Mesodermal cell (in vitro differentiated cells): ENCODE data around the gene RAD50.

ENCODE experiments used
- H3K27ac ChIP-seq: 2 replicates; pipeline ENCODE4 v1.7.0; 2013; ENCODE audit warnings: mild to moderate bottlenecking, low read depth, low read length, moderate library complexity; ENCODE audit not compliant: severe bottlenecking
- H3K36me3 ChIP-seq: 2 replicates; pipeline ENCODE4 v1.7.1; 2013; ENCODE audit warnings: mild to moderate bottlenecking, low read length, moderate library complexity; ENCODE audit not compliant: control insufficient read depth, insufficient read depth
- H3K4me1 ChIP-seq: one replicate; pipeline ENCODE4 v1.7.1; 2013; ENCODE audit warnings: mild to moderate bottlenecking, low read length; ENCODE audit not compliant: insufficient read depth, control insufficient read depth, poor library complexity, severe bottlenecking
- H3K4me3 ChIP-seq: 2 replicates; pipeline ENCODE4 v1.7.0; 2013; ENCODE audit warnings: low read length, control low read depth, mild to moderate bottlenecking; ENCODE audit not compliant: insufficient read depth, poor library complexity, severe bottlenecking; ENCODE audit errors: extremely low read depth
- H3K9me3 ChIP-seq: 2 replicates; pipeline ENCODE4 v1.7.1; 2013; ENCODE audit warnings: mild to moderate bottlenecking, low read length, moderate library complexity; ENCODE audit not compliant: control insufficient read depth
- WGBS, 2 experiments: methylation state at CpG; one replicate each; pipeline ENCODE4 v1.1.5; 2013; ENCODE audit warnings: missing lambda C conversion rate in 2 of 2; ENCODE audit not compliant: insufficient coverage in 2 of 2; 5-methylcytosine and 5-hydroxymethylcytosine counted together

The RAD50 gene

DNA sequence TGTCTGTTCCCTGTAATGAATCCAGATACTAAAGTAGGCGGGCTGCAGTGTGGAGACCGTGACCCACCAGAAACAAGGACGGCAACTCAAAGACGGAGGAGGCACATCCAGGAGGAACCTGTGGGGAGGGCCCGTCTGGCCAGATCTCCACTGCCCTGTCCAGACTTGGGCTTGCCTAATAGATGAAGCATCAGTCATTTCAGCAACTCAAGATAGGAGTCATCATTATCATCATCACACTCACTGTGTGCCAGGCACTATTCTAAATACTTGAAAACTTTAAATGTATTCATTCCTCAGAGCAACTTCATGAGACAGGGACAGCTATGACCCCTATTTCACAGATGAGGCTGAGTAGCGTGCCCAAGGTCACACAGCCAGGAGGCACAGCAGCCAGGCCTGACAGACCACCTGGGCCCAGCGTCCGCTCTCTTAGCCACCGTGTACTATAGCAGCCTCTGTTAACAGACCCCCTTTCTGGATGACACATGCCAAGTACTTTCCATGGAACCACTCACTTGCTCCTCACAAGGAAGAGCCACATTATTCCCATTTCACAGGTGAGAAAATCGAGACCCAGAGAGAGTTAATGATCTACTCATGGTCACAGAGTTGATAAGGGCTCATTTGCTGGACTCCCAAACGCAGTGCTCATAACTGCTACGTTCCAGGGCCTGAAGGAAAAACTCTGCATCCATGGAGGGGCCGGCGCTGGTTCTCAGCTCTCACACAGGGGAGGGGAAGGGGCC lies 112.1 kb downstream of the RAD50 start:
- H3K4me1 ChIP-seq, result peaks cover 6% of the 10 kb centered on the region
- H3K27ac ChIP-seq, result no peak overlapping the region
- no peak overlapping the region for H3K4me3 ChIP-seq
- 91 to 92% methylated on average over 13 to 14 of the region's 14 CpGs for WGBS, 2 experiments
- no peaks in the 10 kb centered on the region for H3K9me3 ChIP-seq
- H3K36me3 ChIP-seq, result no peaks in the 10 kb centered on the region

- 92 to 93% methylated on average over 4 of the region's 7 CpGs for WGBS, 2 experiments
- Histone ChIP-seq H3K27ac (no peak overlapping the region), H3K9me3 (no peaks in the 10 kb centered on the region), H3K36me3 (no peaks in the 10 kb centered on the region), H3K4me3 (no peak overlapping the region), H3K4me1 (peaks cover under 1% of the 10 kb centered on the region)
Measured at GRCh38 chr5:132669455-132669820, 112.7 kb downstream of the RAD50 start.

- Histone ChIP-seq H3K9me3 (no peaks in the 10 kb centered on the region), H3K4me1 (no peaks in the 10 kb centered on the region), H3K4me3 (no peak overlapping the region), H3K27ac (no peak overlapping the region), H3K36me3 (no peaks in the 10 kb centered on the region)
- 85 to 87% methylated on average over 10 to 13 of the region's 16 CpGs for WGBS, 2 experiments
Measured at GRCh38 chr5:132669966-132670882, 113.4 kb downstream of the RAD50 start.

GRCh38 chr5:132671000-132671399 lies 114.2 kb downstream of the RAD50 start:
- Histone ChIP-seq H3K4me1 (no peaks in the 10 kb centered on the region), H3K27ac (no peak overlapping the region), H3K4me3 (no peak overlapping the region), H3K36me3 (no peaks in the 10 kb centered on the region), H3K9me3 (no peaks in the 10 kb centered on the region)
- 100% methylated on average over 1 to 3 of the region's 3 CpGs for WGBS, 2 experiments

- H3K4me1 ChIP-seq, result peaks cover 18% of the 10 kb centered on the region
- no peaks in the 10 kb centered on the region for H3K36me3 ChIP-seq
- H3K27ac ChIP-seq, result no peak overlapping the region
- WGBS, 2 experiments, result 100% methylated on average over 1 of the region's 1 CpG; no CpG with 5 or more reads in 1 of the 2 experiments
- no peaks in the 10 kb centered on the region for H3K9me3 ChIP-seq
- H3K4me3 ChIP-seq, result no peak overlapping the region
Measured at GRCh38 chr5:132673488-132673887, 116.7 kb downstream of the RAD50 start.

DNA sequence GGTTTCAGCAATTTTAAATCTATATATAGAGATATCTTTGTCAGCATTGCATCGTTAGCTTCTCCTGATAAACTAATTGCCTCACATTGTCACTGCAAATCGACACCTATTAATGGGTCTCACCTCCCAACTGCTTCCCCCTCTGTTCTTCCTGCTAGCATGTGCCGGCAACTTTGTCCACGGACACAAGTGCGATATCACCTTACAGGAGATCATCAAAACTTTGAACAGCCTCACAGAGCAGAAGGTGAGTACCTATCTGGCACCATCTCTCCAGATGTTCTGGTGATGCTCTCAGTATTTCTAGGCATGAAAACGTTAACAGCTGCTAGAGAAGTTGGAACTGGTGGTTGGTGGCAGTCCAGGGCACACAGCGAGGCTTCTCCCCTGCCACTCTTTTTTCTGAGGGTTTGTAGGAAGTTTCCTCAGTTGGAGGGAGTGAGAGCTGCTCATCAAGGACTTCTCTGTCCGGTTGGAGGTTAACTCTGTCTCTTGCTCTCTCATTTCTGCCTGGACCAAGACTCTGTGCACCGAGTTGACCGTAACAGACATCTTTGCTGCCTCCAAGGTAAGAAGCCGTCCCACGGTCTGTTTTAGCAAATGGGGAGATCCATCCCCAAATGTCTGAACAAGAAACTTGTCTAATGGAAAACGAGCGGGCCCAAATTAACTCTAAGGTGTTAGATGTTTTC lies 117.3 kb downstream of the RAD50 start, which contains the start of gene IL4:
Gene IL4 (plus strand): TSS at position 51 of the 692 bp plus-strand sequence. CDS start 62 bp downstream, at position 113.
- 83 to 87% methylated on average over 12 to 14 of the region's 14 CpGs for WGBS, 2 experiments
- H3K4me3 ChIP-seq, result no peak within 1 kb of the TSS
- no peak within 1 kb of the TSS for H3K27ac ChIP-seq
- no peaks in the 10 kb centered on the region for H3K9me3 ChIP-seq
- peaks cover 18% of the 10 kb centered on the region for H3K4me1 ChIP-seq
- H3K36me3 ChIP-seq, result no peaks in the 10 kb centered on the region

- WGBS, 2 experiments, result 93 to 94% methylated on average over 7 to 9 of the region's 13 CpGs
- H3K27ac ChIP-seq, result no peak overlapping the region
- H3K4me3 ChIP-seq, result no peak overlapping the region
Measured at GRCh38 chr5:132674671-132675506, 118.1 kb downstream of the RAD50 start.

DNA sequence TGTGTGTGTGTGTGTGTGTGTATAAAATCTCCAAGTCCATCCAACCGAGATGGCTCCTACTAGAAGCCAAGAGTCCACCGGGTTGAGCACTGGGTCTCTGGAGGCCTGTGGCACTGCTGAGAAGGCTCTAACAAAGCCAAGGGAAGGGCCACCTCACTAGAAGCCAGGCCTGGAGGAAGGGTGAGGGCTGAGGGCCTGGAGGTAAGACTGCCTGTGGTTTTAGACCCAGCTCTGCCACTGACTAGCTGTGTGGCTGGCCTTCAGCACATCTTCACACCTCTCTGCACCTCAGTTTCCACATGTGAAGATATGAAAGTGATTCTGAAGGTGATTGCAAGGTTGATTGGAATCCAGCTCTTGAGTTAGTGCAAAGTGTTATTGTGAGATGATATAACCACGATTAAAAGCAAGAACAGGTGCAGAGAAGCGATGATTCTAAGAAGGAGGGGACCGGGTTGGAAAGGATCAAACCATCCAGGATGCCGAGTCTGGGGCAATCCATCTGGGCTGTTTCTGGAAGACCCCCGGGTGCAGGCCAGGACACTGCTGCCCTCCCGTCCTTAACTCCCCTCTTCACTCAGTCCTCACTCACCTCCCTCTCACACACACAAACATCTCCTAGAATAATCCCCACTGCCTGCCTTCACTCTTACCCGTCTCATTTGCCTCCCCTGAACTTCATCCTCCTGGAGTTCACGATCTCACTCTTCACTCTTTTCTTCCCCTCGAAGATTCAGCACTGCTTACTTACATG lies 119.3 kb downstream of the RAD50 start:
- Histone ChIP-seq H3K9me3 (no peaks in the 10 kb centered on the region), H3K4me3 (no peak overlapping the region), H3K36me3 (no peaks in the 10 kb centered on the region), H3K4me1 (peaks cover 25% of the 10 kb centered on the region), H3K27ac (no peak overlapping the region)
- WGBS, 2 experiments, result 94 to 96% methylated on average over 6 to 8 of the region's 11 CpGs

More at GRCh38 chr5:132674671-132675506, 118.1 kb downstream of the RAD50 start:
- Histone ChIP-seq H3K4me1 (peaks cover 20% of the 10 kb centered on the region), H3K9me3 (no peaks in the 10 kb centered on the region), H3K36me3 (no peaks in the 10 kb centered on the region)

DNA sequence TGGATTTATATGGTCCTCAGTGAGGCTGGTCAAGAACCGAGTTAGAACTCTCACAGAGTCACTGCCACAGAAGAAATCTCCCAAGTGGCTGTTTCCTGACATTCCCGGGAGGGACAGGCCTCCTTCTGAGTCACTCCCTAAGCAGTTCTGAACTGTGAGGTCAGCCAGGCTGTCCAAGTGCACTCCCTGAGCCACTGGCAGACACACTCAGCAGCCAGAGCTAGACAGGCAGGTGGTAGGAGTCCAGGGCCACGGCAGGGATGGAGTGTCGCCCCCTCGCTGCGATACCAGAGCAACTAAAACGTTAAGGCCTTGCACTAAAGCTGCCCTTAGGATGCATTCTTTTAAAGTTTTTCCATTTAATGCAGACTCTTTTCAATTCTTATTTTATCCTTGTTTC lies 120.4 kb downstream of the RAD50 start:
- H3K4me1 ChIP-seq, result peaks cover 25% of the 10 kb centered on the region
- H3K27ac ChIP-seq, result no peak overlapping the region
- WGBS, 2 experiments, result 61 to 68% methylated on average over 6 to 7 of the region's 7 CpGs
- no peaks in the 10 kb centered on the region for H3K9me3 ChIP-seq
- H3K4me3 ChIP-seq, result no peak overlapping the region
- H3K36me3 ChIP-seq, result no peaks in the 10 kb centered on the region
